Measurements from ENCODE around the gene RHOF.

RHOF gene

DNA sequence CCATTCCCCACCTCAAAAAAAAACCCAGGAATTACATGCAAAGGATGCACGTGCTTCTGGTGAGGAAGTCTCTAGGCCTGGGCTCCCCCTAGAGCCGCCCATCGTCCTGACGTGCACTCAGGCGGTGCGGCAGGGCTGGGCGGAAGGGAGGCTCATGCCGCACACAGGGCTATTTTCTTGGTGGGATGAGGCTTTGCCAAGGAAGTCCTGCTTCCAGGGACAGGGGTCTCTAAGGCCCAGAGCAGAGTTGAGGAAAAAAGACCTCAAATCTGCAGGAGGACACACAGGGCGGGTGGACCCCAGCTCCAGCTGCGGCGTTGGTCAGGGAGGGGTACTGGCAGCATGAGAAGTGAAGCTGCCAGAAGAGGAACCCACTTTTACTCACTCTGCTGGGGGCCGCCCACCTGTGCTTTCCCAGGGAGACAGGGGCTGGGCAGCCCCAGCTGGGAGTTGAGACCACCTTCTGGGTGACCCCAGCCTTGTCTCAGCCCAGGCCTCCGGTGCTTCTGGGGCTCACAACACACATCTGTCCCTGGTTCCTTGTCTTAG, 4.2 kb downstream of the RHOF start:
- peak overlapping the region; percentile 59 to 89 for H3K4me3 ChIP-seq (ENCODE audit: low read depth in 1 of 2, low read length in 1 of 2)
- H3K4me1 ChIP-seq (ENCODE audit: control insufficient read depth in 1 of 2, insufficient read depth in 1 of 2, low read depth in 1 of 2, low read length in 1 of 2) = peaks cover 80 to 81% of the 10 kb centered on the region in 2 experiments

DNA sequence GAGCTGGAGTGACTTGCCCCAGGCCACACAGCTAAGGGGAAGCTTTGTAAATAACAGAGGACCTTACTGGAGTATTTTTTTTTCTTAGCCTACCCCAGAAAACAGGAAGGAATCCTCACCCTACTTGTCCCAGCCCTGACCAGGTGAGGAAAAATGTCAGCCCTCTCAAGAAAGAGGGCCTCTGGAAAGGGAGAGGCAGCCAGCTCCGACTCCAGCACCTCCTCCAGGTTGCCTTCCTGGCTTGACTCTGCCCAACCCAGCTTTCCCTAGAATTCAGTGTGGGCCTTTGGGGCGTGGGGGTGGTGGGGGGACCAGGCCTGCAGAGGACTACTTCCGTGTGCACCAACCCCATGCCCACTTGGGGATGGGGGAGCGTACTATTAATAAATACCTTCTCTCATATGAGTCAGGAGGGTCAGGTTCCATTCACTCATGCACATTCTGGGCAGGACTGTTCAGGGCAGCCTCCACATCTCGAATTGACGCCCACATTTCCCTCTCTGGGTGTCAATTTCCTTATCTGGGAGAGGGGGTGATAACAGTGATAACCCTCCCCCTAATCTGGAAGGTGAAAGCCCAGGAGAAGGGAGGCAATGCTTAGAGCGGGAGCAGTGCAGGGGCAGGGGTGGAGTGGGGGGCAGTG, 5.2 kb downstream of the RHOF start:
- Histone ChIP-seq H3K9me3 (no peaks in the 10 kb centered on the region), H3K27ac (peak overlapping the region; percentile 98), H3K36me3 (no peaks in the 10 kb centered on the region), H3K27me3 (no peaks in the 10 kb centered on the region), H3K4me3 (ENCODE audit: low read depth in 1 of 2, low read length in 1 of 2) (peak overlapping the region; percentile 59 to 89), H3K4me1 (ENCODE audit: control insufficient read depth in 1 of 2, insufficient read depth in 1 of 2, low read depth in 1 of 2, low read length in 1 of 2) (peaks cover 73 to 75% of the 10 kb centered on the region in 2 experiments)
- TF ChIP-seq CTCF (IDR thresholded peaks at IDR 0.05) = no peak

More for the DNA sequence above, 4.2 kb downstream of the RHOF start:
- no peak for TF ChIP-seq CTCF (IDR thresholded peaks at IDR 0.05)
- Histone ChIP-seq H3K9me3 (no peaks in the 10 kb centered on the region), H3K36me3 (no peaks in the 10 kb centered on the region), H3K27me3 (no peaks in the 10 kb centered on the region), H3K27ac (peak overlapping the region; percentile 98)

DNA sequence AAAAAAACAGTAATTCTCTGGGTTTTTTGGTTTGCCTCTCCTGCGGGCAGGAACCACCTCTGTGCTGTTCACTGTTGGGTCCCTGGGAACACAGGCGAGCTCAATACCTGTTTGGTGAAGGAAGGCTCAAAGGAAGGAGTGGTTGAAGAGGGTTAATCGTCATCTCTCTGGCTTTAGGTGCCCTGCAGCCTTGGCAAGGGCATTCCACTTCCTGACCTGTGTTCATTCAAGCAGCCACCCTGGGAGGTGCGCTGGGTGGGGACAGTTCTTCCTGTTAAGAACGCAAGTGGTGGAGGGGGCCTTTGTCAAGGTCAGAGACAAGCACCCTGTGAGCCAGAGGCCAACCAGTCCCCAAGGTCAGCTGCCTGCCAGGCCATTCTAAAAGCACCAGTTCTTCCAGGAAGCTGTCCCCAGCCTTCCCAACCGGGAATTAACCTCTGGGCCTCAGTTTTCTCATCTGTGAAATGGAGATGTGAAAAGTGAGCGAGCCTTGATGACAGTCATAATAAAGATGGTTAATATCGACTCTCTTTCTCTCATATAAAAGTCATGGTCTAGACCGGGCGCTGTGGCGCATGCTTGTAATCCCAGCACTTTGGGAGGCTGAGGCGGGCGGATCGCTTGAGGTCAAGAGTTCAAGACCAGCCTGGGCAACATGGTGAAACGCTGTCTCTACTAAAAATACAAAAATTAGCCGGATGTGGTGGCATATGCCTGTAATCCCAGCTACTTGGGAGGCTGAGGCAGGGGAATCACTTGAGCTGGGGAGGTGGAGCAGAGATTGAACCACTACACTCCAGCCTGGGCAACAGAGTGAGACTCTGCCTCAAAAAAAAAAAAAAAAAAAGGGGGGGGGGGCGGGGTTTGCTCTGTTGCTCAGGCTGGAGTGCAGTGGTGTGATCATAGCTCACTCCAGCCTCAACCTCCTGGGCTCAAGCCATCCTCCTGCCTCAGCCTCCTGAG, 6.1 kb downstream of the RHOF start:
- H3K4me3 ChIP-seq (ENCODE audit: low read depth in 1 of 2, low read length in 1 of 2) = peak overlapping the region in 1 of 2 experiments; percentile 89
- H3K27ac ChIP-seq = peak overlapping the region; percentile 98

GRCh38 chr12:121786440-121786825, 7.1 kb downstream of the RHOF start:
- H3K9me3 ChIP-seq = no peaks in the 10 kb centered on the region
- TF ChIP-seq CTCF (IDR thresholded peaks at IDR 0.05) = no peak
- peaks cover 1% of the 10 kb centered on the region for H3K36me3 ChIP-seq
- H3K27ac ChIP-seq = peak overlapping the region; percentile 98
- peak overlapping the region in 1 of 2 experiments; percentile 89 for H3K4me3 ChIP-seq (ENCODE audit: low read depth in 1 of 2, low read length in 1 of 2)
- no peaks in the 10 kb centered on the region for H3K27me3 ChIP-seq
- H3K4me1 ChIP-seq (ENCODE audit: control insufficient read depth in 1 of 2, insufficient read depth in 1 of 2, low read depth in 1 of 2, low read length in 1 of 2) = peaks cover 65 to 70% of the 10 kb centered on the region in 2 experiments

More for the DNA sequence above, 6.1 kb downstream of the RHOF start:
- Histone ChIP-seq H3K9me3 (no peaks in the 10 kb centered on the region), H3K36me3 (no peaks in the 10 kb centered on the region), H3K27me3 (no peaks in the 10 kb centered on the region), H3K4me1 (ENCODE audit: control insufficient read depth in 1 of 2, insufficient read depth in 1 of 2, low read depth in 1 of 2, low read length in 1 of 2) (peaks cover 68 to 70% of the 10 kb centered on the region in 2 experiments)
- TF ChIP-seq CTCF (IDR thresholded peaks at IDR 0.05) = no peak

DNA sequence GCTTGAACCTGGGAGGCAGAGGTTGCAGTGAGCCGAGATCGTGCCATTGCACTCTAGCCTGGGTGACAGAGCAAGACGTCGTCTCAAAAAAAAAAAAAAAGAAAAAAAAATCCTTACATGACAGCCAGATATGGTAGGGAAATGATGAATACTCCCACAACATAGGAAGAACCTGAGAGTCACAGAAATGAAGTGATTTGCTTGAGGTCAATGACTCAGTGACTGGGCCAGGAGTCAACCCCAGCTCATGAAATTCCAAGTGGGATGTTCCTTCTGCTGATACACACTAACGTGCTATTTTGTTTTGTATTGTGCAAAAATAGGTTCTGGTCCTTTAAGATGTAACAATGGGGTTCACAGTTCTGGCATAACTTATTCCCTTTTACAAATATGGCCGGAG, 9.0 kb downstream of the RHOF start:
- Histone ChIP-seq H3K9me3 (no peaks in the 10 kb centered on the region), H3K36me3 (peaks cover 21% of the 10 kb centered on the region), H3K27ac (peak overlapping the region; percentile 23), H3K4me3 (ENCODE audit: low read depth in 1 of 2, low read length in 1 of 2) (no peak overlapping the region), H3K27me3 (no peaks in the 10 kb centered on the region), H3K4me1 (ENCODE audit: control insufficient read depth in 1 of 2, insufficient read depth in 1 of 2, low read depth in 1 of 2, low read length in 1 of 2) (peaks cover 45 to 51% of the 10 kb centered on the region in 2 experiments)
- no peak for TF ChIP-seq CTCF (IDR thresholded peaks at IDR 0.05)
